Measurements from ENCODE around the gene DPM3.

DPM3 gene

DNA sequence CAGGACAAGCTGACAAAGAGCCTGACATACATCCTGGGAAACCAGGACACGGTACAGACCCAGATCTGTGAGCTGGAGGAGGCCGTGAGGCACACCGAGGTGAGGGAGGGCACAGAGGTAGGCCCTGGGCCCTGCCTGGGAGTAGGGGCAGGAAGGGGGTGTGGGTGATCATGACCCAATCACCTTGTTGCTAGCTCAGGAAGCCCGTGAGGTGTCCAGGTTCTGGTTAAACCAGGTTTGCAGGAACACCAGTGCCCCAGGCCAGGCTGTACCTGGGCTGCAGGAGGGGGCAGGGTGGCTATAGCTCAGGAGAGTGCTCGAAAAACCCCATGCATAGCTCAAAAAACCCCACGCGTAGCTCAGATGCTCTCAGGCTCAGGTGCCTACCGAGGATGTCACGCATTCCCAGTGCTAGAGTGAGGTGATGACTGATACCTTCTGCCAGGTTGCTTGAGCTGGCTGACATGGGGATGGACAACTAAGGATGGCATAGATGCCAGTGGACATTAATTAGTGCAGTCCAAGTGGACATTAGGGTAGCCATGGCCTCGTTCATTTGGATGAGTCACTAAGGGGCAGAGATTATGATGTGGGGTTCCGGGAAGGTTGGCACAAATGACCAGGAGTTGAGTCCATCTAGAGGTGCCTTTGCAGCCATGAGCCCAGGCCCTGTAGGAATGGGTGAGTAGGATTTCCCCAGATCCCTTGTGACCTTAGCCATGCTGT is 37.0 kb upstream of the DPM3 start:
- TF ChIP-seq, protein P1, sequence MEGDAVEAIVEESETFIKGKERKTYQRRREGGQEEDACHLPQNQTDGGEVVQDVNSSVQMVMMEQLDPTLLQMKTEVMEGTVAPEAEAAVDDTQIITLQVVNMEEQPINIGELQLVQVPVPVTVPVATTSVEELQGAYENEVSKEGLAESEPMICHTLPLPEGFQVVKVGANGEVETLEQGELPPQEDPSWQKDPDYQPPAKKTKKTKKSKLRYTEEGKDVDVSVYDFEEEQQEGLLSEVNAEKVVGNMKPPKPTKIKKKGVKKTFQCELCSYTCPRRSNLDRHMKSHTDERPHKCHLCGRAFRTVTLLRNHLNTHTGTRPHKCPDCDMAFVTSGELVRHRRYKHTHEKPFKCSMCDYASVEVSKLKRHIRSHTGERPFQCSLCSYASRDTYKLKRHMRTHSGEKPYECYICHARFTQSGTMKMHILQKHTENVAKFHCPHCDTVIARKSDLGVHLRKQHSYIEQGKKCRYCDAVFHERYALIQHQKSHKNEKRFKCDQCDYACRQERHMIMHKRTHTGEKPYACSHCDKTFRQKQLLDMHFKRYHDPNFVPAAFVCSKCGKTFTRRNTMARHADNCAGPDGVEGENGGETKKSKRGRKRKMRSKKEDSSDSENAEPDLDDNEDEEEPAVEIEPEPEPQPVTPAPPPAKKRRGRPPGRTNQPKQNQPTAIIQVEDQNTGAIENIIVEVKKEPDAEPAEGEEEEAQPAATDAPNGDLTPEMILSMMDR (IDR thresholded peaks at IDR 0.05), result no peak

DNA sequence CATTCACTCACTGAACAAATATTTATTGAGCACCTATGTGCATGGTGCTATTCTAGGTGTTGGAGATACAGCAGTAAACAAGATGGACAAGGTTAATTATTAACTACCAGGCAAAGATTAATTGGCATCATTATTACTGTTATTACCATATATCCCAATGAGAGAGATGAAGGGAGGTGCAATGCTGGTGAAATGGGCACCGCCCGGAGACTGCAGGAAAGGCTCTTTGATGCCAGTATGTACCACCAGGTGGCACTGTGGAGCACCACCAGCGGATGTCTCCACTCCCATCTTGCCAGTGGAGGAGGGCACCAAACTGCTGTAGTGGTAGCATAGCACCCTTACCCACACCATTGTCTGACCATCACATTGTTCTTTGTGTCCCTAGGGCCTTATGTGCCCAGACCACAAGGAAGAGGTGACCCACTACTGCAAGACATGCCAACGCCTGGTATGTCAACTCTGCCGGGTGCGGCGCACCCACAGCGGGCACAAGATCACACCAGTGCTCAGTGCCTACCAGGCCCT is 36.3 kb upstream of the DPM3 start:
- TF ChIP-seq, protein P1 (IDR thresholded peaks at IDR 0.05), result peak; percentile 98

DNA sequence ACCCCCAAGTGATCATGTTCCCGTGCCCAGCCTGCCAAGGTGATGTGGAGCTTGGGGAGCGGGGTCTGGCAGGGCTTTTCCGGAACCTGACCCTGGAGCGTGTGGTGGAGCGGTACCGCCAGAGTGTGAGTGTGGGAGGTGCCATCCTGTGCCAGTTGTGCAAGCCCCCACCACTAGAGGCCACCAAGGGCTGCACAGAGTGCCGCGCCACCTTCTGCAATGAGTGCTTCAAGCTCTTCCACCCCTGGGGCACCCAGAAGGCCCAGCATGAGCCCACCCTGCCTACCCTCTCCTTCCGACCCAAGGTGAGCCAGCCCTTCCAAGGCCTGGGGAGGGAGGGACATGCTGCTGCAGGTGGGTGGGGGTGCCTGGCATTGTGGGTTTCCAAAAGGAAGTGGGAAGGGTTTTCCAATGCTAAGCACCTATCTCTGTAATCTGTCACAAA is 35.6 kb upstream of the DPM3 start:
- TF ChIP-seq, protein P1 (IDR thresholded peaks at IDR 0.05), result no peak

DNA sequence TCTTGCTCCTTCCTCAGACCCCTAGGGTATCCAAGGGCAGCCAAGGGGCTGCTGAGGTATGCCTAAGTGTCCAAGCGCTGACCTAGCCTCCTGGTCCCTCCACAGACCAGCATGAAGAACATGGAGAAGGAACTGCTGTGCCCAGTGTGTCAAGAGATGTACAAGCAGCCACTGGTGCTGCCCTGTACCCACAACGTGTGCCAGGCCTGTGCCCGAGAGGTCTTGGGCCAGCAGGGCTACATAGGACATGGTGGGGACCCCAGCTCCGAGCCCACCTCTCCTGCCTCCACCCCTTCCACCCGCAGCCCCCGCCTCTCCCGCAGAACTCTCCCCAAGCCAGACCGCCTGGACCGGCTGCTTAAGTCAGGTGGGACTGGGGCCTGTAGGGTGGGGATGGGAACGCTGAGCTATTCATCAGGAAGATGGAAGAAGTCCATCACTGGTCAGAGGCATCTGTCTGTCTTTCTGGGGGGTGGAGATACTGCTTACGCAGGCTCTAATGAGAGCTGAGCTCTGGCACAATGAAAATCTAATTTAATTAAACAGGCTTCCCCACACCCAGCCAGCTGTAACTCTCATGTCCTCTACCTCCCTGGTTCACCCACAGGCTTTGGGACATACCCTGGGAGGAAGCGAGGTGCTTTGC is 35.1 kb upstream of the DPM3 start:
- TF ChIP-seq, protein P1 (IDR thresholded peaks at IDR 0.05), result no peak

DNA sequence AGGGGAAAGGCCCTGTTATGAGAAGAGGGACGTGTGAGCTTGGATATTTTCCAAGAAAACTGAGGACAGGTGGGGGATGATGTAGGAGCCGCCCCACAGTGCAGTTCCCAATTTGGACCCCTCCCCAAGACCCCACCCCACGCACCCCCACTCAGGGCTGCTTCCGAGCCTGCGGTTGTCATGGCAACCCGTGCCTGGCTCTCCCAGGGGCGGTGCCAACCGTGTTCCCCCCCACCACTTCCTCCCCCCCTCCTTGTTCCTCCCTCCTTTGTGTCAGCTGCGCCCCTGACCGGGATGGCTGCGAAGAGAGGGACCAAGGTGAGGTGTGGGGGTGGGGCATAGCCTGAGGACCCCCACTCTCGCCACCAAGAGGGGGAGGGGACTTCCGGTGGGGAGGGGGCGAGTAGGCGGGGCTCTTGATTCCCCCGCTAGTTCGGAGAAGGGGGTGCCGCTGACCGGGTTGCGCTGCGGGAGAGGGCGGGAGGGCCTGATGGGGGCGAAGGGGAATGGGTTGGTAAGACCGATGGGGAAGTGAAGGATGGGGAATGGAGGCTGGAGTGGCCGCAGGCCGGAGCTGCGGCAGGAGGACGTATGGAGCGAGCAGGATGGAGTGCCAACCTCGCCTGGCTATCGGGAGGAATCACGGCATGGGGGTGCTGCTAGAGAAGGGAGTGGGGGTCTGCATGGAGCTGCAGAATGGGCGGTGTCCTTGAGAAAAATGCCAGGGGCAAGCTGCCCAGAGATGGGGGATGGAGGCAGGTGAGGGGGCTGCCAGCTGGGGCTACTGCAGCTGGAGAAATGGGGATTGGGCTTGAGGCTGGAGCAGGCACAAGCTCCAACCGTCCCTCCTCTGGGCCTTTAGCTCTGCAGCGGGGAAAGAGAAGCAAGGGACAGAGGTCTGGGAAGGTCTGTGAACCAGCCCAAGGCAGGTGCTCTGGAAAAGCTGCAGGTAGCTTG is 34.3 kb upstream of the DPM3 start:
- TF ChIP-seq, protein P1 (IDR thresholded peaks at IDR 0.05), result no peak

- TF ChIP-seq, protein P1 (IDR thresholded peaks at IDR 0.05), result 0 out of 2 replicates have a peak, but pooled peaks have one; percentile 31
These were observed 33.4 kb upstream of the DPM3 start, which contains the start of gene TRIM46 for GRCh38 chr1:155173478-155174323. Gene TRIM46 (plus strand): TSS chr1:155173849. CDS start chr1:155173967, 118 bp downstream.
